Tibial nerve (tissue), 4 donors: ENCODE data around the gene CACNA1H.

Experiments used
- CTCF ChIP-seq, 5 experiments: fragments of 200-600 bp in 3 of 5; fragments of 450-650 bp in 2 of 5; sonication (generic) in 3 of 5; IDR thresholded peaks; one replicate each; pipeline ENCODE4 v1.5.1; 2016 to 2019; ENCODE audit warnings: antibody characterized with exemption in 5 of 5, mild to moderate bottlenecking in 3 of 5, moderate library complexity in 2 of 5
- EP300 ChIP-seq, 2 donors: sonication (generic); formaldehyde crosslinking; IDR thresholded peaks; one replicate each; pipeline ENCODE4 v1.6.1; 2017; ENCODE audit warnings: antibody characterized with exemption in 2 of 2, mild to moderate bottlenecking in 1 of 2
- POLR2A ChIP-seq, 2 donors: fragments of 450-650 bp; IDR thresholded peaks; one replicate each; pipeline ENCODE4 v1.6.1; 2017; ENCODE audit warnings: antibody characterized with exemption in 2 of 2, mild to moderate bottlenecking in 2 of 2, moderate library complexity in 2 of 2

GRCh38 chr16:1172651-1173050, 19.7 kb downstream of the CACNA1H start:
- TF ChIP-seq CTCF (IDR thresholded peaks at IDR 0.05), result no peak
- no peak for TF ChIP-seq POLR2A (IDR thresholded peaks at IDR 0.05)
- no peak for TF ChIP-seq EP300 (IDR thresholded peaks at IDR 0.05)
